HepG2 (cell line): ENCODE measurements around the gene CIROP. TPM values are rescaled to one million over a fixed set of nuclear protein-coding genes. Genes with fewer than 3 reads are reported as not detected.

Experiments used
- ATAC-seq: fragments of 200-7000 bp; cut with Tn5 transposase; 3 replicates; pipeline ENCODE4 v1.9.1; 2020; ENCODE audit warnings: mild to moderate bottlenecking, moderate library complexity
- BruUV-seq: library from RNA; stranded (reverse); fragments of 400-500 nt; replicated peaks from 2 replicates; lab custom pipeline; 2021; lab: Mats Ljungman, UMichigan
- CTCF ChIA-PET: fragments of 300-600 bp; formaldehyde crosslinking; extraction: SDS; loops from one replicate; lab custom pipeline; 2021; ENCODE audit warnings: low total read pairs, inconsistent platforms, low intra/inter-chr PET ratio; lab: Yijun Ruan, JAX
- POLR2A ChIA-PET: fragments of 350-600 bp; sonication (Branson Sonifier 250); formaldehyde crosslinking; loops from one replicate; lab custom pipeline; 2020; ENCODE audit warnings: antibody characterized with exemption, inconsistent platforms; lab: Yijun Ruan, JAX
- DNase-seq: peaks from one replicate; pipeline ENCODE4 v3.0.0-alpha.2; 2015; ENCODE audit warnings: low spot score
- FAIRE-seq: peaks from 3 replicates; lab custom pipeline; 2011; peaks lifted over from hg19 to GRCh38; lab: Jason Lieb, UNC
- H2AFZ ChIP-seq: one replicate; pipeline ENCODE4 v1.6.1; 2011; ENCODE audit warnings: low read length, inconsistent platforms
- H3K27ac ChIP-seq: fragments of 300-600 bp; 3 replicates; pipeline ENCODE4 v1.8.0; 2011; ENCODE audit warnings: mixed run types, mild to moderate bottlenecking, mixed read lengths, low read length, inconsistent platforms; ENCODE audit not compliant: insufficient read depth; ENCODE audit errors: extremely low read length
- H3K27me3 ChIP-seq, 2 experiments: fragments of 200-600 bp in 1 of 2; 2 replicates in 1 of 2; 3 replicates in 1 of 2; pipeline versions ENCODE4 v1.6.0 to v1.8.0; 2011; ENCODE audit warnings: low read length in 2 of 2, mild to moderate bottlenecking in 2 of 2, moderate library complexity in 2 of 2, inconsistent platforms in 1 of 2; ENCODE audit not compliant: insufficient read depth in 2 of 2, control insufficient read depth in 1 of 2
- H3K36me3 ChIP-seq, 2 experiments: fragments of 200-600 bp in 1 of 2; replicated peaks in 1 of 2; 2 replicates in 1 of 2; 3 replicates in 1 of 2; pipeline versions ENCODE4 v1.5.1 to v1.8.0; 2011; ENCODE audit warnings: low read length in 2 of 2, inconsistent platforms in 1 of 2; ENCODE audit not compliant: insufficient read depth in 2 of 2, control insufficient read depth in 1 of 2
- H3K4me1 ChIP-seq: 2 replicates; pipeline ENCODE4 v1.5.1; 2012; ENCODE audit warnings: low read length, inconsistent platforms; ENCODE audit not compliant: insufficient read depth
- H3K4me2 ChIP-seq: 2 replicates; pipeline ENCODE4 v1.6.0; 2011; ENCODE audit warnings: low read depth, low read length, inconsistent platforms
- H3K4me3 ChIP-seq, 3 experiments: fragments of 200-600 bp in 1 of 3; sonication (generic), shearing (Covaris generic) in 1 of 3; replicated peaks in 1 of 3; 2 replicates each; pipeline ENCODE4 v1.5.1; 2011 to 2016; ENCODE audit warnings: low read length in 3 of 3, inconsistent platforms in 2 of 3, low read depth in 2 of 3, mild to moderate bottlenecking in 2 of 3, control low read depth in 1 of 3, mixed read lengths in 1 of 3; ENCODE audit not compliant: insufficient read depth in 1 of 3
- H3K79me2 ChIP-seq: one replicate; pipeline ENCODE4 v1.6.1; 2011; ENCODE audit warnings: low read length, inconsistent platforms; ENCODE audit not compliant: insufficient read depth
- H3K9ac ChIP-seq: 2 replicates; pipeline ENCODE4 v1.6.0; 2011; ENCODE audit warnings: mild to moderate bottlenecking, low read depth, low read length, inconsistent platforms; ENCODE audit not compliant: insufficient read depth
- H3K9me3 ChIP-seq: 2 replicates; pipeline ENCODE4 v1.5.1; 2012; ENCODE audit warnings: mild to moderate bottlenecking, low read length
- H4K20me1 ChIP-seq: 2 replicates; pipeline ENCODE4 v1.6.0; 2011; ENCODE audit warnings: inconsistent platforms, mild to moderate bottlenecking, low read length, moderate library complexity; ENCODE audit not compliant: insufficient read depth
- ARID4A ChIP-seq: sonication (generic); formaldehyde crosslinking; IDR thresholded peaks from 2 replicates; pipeline ENCODE4 v1.5.0; 2020; ENCODE audit warnings: mild to moderate bottlenecking, missing genetic modification reagents, borderline replicate concordance
- BHLHE40 ChIP-seq: IDR thresholded peaks from 2 replicates; pipeline ENCODE4 v1.6.1; 2011; ENCODE audit warnings: low read length, improper control_type of control experiment
- EED ChIP-seq: sonication (generic); formaldehyde crosslinking; IDR thresholded peaks from 2 replicates; pipeline ENCODE4 v1.5.0; 2020; ENCODE audit warnings: mild to moderate bottlenecking, missing genetic modification reagents
- FOXP1 ChIP-seq, 2 experiments: fragments of 450-650 bp in 1 of 2; IDR thresholded peaks; 2 replicates each; pipeline ENCODE4 v1.6.1; 2017 to 2018; ENCODE audit warnings: antibody characterized with exemption in 1 of 2
- GTF2F1 ChIP-seq: fragments of 150-350 bp; IDR thresholded peaks from 2 replicates; pipeline ENCODE4 v1.6.1; 2014; ENCODE audit warnings: low read length
- KLF15 ChIP-seq: sonication (generic); formaldehyde crosslinking; IDR thresholded peaks from 2 replicates; pipeline ENCODE4 v1.8.1; 2023; ENCODE audit warnings: borderline replicate concordance, mild to moderate bottlenecking, inconsistent platforms, missing genetic modification reagents, mixed read lengths
- MIXL1 ChIP-seq: IDR thresholded peaks from 2 replicates; pipeline ENCODE4 v1.6.1; 2016
- SIX4 ChIP-seq: sonication (generic); formaldehyde crosslinking; IDR thresholded peaks from 2 replicates; pipeline ENCODE4 v1.4.0; 2020; ENCODE audit warnings: missing genetic modification reagents
- SNRNP70 ChIP-seq: fragments of 200-400 bp; formaldehyde crosslinking; IDR thresholded peaks from 2 replicates; pipeline ENCODE4 v1.6.1; 2017; ENCODE audit warnings: mild to moderate bottlenecking, low read depth, low read length, moderate library complexity
- SOX6 ChIP-seq, 2 experiments: fragments of 450-650 bp in 1 of 2; sonication (generic) in 1 of 2; formaldehyde crosslinking in 1 of 2; IDR thresholded peaks; 2 replicates each; pipeline versions ENCODE4 v1.4.0 to v1.6.1; 2017 to 2020; ENCODE audit warnings: antibody characterized with exemption in 1 of 2, mild to moderate bottlenecking in 1 of 2, missing genetic modification reagents in 1 of 2
- SUZ12 ChIP-seq: fragments of 150-350 bp; IDR thresholded peaks from 2 replicates; pipeline ENCODE4 v1.6.1; 2014; ENCODE audit warnings: low read depth, low read length
- ZNF136 ChIP-seq: sonication (generic); formaldehyde crosslinking; IDR thresholded peaks from 2 replicates; pipeline ENCODE4 v1.8.1; 2022; ENCODE audit warnings: low read depth, mild to moderate bottlenecking, moderate library complexity, missing genetic modification reagents
- ZNF224 ChIP-seq: sonication (generic); formaldehyde crosslinking; IDR thresholded peaks from 2 replicates; pipeline ENCODE4 v1.5.0; 2020; ENCODE audit warnings: mild to moderate bottlenecking, missing genetic modification reagents
- ZNF772 ChIP-seq: sonication (generic); formaldehyde crosslinking; IDR thresholded peaks from 2 replicates; pipeline ENCODE4 v1.5.0; 2020; ENCODE audit warnings: mild to moderate bottlenecking, missing genetic modification reagents
- in situ Hi-C: cut with HindIII; loops from 2 replicates; pipeline ENCODE4 v1.10.0; 2017; ENCODE audit warnings: low pct_unique_long_range_greater_than_20kb; ENCODE audit not compliant: extremely low pct_ligation_motif_present
- intact Hi-C: fragments of 100-400 bp; cut with micrococcal nuclease; formaldehyde crosslinking; loops from one replicate; pipeline ENCODE4 v1.10.0; 2022; ENCODE audit not compliant: unreplicated experiment
- polyA plus RNA-seq, 8 experiments: library from polyadenylated mRNA; depleted of rRNA in 3 of 8; stranded (reverse) in 7 of 8; unstranded in 1 of 8; fragments of >200 nt; fragmentation: Illumina TruSeq in 4 of 8; extraction: Trizol in 4 of 8; gene quantifications; 2 replicates each; pipeline versions ENCODE4 v1.2.1 to v1.2.3, GENCODE V29; 2011 to 2016; ENCODE audit warnings: low read depth in 4 of 8, missing spikeins in 1 of 8, mixed read lengths in 1 of 8; ENCODE audit not compliant: insufficient read depth in 1 of 8
- total RNA-seq, 5 experiments: library from RNA; depleted of rRNA; stranded (reverse); fragments of >200 nt; fragmentation: Illumina TruSeq; extraction: Trizol; gene quantifications; 2 replicates each; pipeline ENCODE4 v1.2.3, GENCODE V29; 2016; ENCODE audit warnings: low read depth in 1 of 5
- TF ChIP-seq, protein P1 (sequence below): sonication (generic); formaldehyde crosslinking; IDR thresholded peaks from 2 replicates; pipeline ENCODE4 v1.4.0; 2020; ENCODE audit warnings: missing genetic modification reagents
- TF ChIP-seq, protein P2 (sequence below): sonication (generic); formaldehyde crosslinking; conservative IDR thresholded peaks from 2 replicates; pipeline ENCODE4 v1.8.0; 2022; ENCODE audit warnings: low read depth, missing genetic modification reagents
- TF ChIP-seq, protein P3 (sequence below): sonication (generic); formaldehyde crosslinking; IDR thresholded peaks from 2 replicates; pipeline ENCODE4 v1.9.0; 2021; ENCODE audit warnings: missing genetic modification reagents, mild to moderate bottlenecking, borderline replicate concordance

The CIROP gene
- total and polyA plus RNA-seq, 2 of the 13 experiments (the other 11 are each of a cell fraction or from before 2014, with no cell fraction given) = 0.07 TPM; not detected in 1

GRCh38 chr14:23106747-23107045 lies 1.9 kb upstream of the CIROP start:
- ChIA-PET CTCF (interaction anchor here (1.2 kb wide), 1 partner anchor 38 kb away, joined by 4 read pairs; no protein-coding TSS in a partner anchor), POLR2A (interaction anchor here (1.2 to 4.5 kb wide), 2 partner anchors 12 to 38 kb away, joined by 3 to 52 read pairs; partner anchors contain the start of genes ACIN1 and C14orf119)
- H3K79me2 ChIP-seq = no peaks in the 10 kb centered on the region
- FAIRE-seq = no peak
- H3K4me2 ChIP-seq = peak overlapping the region; percentile 56
- H2AFZ ChIP-seq = no peak overlapping the region
- BruUV-seq = no TSS peak
- peaks cover 13 to 59% of the 10 kb centered on the region in 2 experiments for H3K27me3 ChIP-seq
- H3K27ac ChIP-seq = no peak overlapping the region
- ATAC-seq = no peak
- H3K9me3 ChIP-seq = no peaks in the 10 kb centered on the region
- DNase-seq = no peak
- intact Hi-C loops = no loop called here
- in situ Hi-C loops = loop anchor here (5.0 kb wide), 1 partner anchor 39 kb away; no protein-coding TSS in a partner anchor
- no peak overlapping the region for H3K9ac ChIP-seq
- H3K4me3 ChIP-seq = no peak overlapping the region
- no peaks in the 10 kb centered on the region for H3K36me3 ChIP-seq
- peaks cover 40% of the 10 kb centered on the region for H3K4me1 ChIP-seq
- H4K20me1 ChIP-seq = no peaks in the 10 kb centered on the region
- no peak for TF ChIP-seq BHLHE40
- TF ChIP-seq ZNF224 (CRISPR knock-in tag) = no peak
- TF ChIP-seq, protein P1, sequence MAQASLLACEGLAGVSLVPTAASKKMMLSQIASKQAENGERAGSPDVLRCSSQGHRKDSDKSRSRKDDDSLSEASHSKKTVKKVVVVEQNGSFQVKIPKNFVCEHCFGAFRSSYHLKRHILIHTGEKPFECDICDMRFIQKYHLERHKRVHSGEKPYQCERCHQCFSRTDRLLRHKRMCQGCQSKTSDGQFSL = no peak
- TF ChIP-seq FOXP1 (IDR thresholded peaks at IDR 0.05) = no peak
- TF ChIP-seq FOXP1 (CRISPR knock-in tag; IDR thresholded peaks at IDR 0.05) = no peak
- no peak for TF ChIP-seq SOX6 (IDR thresholded peaks at IDR 0.05)
- TF ChIP-seq SOX6 (CRISPR knock-in tag; IDR thresholded peaks at IDR 0.05) = 0 out of 2 replicates have a peak, but pooled peaks have one; percentile 17
- no peak for TF ChIP-seq SIX4 (CRISPR knock-in tag)
- TF ChIP-seq GTF2F1 = no peak
- TF ChIP-seq, protein P2, sequence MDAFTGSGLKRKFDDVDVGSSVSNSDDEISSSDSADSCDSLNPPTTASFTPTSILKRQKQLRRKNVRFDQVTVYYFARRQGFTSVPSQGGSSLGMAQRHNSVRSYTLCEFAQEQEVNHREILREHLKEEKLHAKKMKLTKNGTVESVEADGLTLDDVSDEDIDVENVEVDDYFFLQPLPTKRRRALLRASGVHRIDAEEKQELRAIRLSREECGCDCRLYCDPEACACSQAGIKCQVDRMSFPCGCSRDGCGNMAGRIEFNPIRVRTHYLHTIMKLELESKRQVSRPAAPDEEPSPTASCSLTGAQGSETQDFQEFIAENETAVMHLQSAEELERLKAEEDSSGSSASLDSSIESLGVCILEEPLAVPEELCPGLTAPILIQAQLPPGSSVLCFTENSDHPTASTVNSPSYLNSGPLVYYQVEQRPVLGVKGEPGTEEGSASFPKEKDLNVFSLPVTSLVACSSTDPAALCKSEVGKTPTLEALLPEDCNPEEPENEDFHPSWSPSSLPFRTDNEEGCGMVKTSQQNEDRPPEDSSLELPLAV (CRISPR knock-in tag) = no peak
- no peak for TF ChIP-seq ARID4A (CRISPR knock-in tag)
- TF ChIP-seq SNRNP70 = no peak
- TF ChIP-seq MIXL1 (CRISPR knock-in tag) = no peak
- no peak for TF ChIP-seq ZNF136 (CRISPR knock-in tag)
- peak; percentile 57; the same call in 1 of the 2 replicates for TF ChIP-seq ZNF772 (CRISPR knock-in tag)
- TF ChIP-seq, protein P3, sequence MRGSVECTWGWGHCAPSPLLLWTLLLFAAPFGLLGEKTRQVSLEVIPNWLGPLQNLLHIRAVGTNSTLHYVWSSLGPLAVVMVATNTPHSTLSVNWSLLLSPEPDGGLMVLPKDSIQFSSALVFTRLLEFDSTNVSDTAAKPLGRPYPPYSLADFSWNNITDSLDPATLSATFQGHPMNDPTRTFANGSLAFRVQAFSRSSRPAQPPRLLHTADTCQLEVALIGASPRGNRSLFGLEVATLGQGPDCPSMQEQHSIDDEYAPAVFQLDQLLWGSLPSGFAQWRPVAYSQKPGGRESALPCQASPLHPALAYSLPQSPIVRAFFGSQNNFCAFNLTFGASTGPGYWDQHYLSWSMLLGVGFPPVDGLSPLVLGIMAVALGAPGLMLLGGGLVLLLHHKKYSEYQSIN (CRISPR knock-in tag) = no peak
- TF ChIP-seq SUZ12 = no peak
- no peak for TF ChIP-seq KLF15 (CRISPR knock-in tag)
- no peak for TF ChIP-seq EED
